Osteocyte (in vitro differentiated cells): ENCODE results near the gene RAD51B. TPM values are rescaled to one million over a fixed set of nuclear protein-coding genes. Genes with fewer than 3 reads are reported as not detected.

Source experiments
- DNase-seq: peaks from one replicate; pipeline ENCODE4 v3.0.0; 2021; ENCODE audit warnings: mixed read lengths; ENCODE audit not compliant: unreplicated experiment; ENCODE audit errors: extremely low spot score
- H3K27ac Mint-ChIP-seq: one replicate; pipeline ENCODE4 v1.8.0; 2021; ENCODE audit warnings: mild to moderate bottlenecking, mixed read lengths; ENCODE audit not compliant: unreplicated experiment
- H3K27me3 Mint-ChIP-seq: one replicate; pipeline ENCODE4 v1.8.0; 2021; ENCODE audit warnings: mixed read lengths; ENCODE audit not compliant: unreplicated experiment
- H3K36me3 Mint-ChIP-seq: one replicate; pipeline ENCODE4 v1.8.0; 2021; ENCODE audit warnings: mixed read lengths; ENCODE audit not compliant: unreplicated experiment
- H3K4me1 Mint-ChIP-seq: one replicate; pipeline ENCODE4 v1.8.0; 2021; ENCODE audit warnings: mixed read lengths; ENCODE audit not compliant: unreplicated experiment
- H3K4me3 Mint-ChIP-seq: one replicate; pipeline ENCODE4 v1.8.0; 2021; ENCODE audit warnings: mild to moderate bottlenecking, moderate library complexity, mixed read lengths; ENCODE audit not compliant: unreplicated experiment
- H3K9me3 Mint-ChIP-seq: one replicate; pipeline ENCODE4 v1.8.0; 2021; ENCODE audit warnings: mixed read lengths; ENCODE audit not compliant: unreplicated experiment
- total RNA-seq: library from RNA; stranded (reverse); gene quantifications from 2 replicates; pipeline ENCODE4 v1.2.1, GENCODE V29; 2021
- TF ChIP-seq, protein P1 (sequence below): fragments of 200-600 bp; sonication (generic); IDR thresholded peaks from 2 replicates; pipeline ENCODE4 v1.5.0; 2021; ENCODE audit warnings: antibody characterized with exemption, mild to moderate bottlenecking, moderate library complexity

RAD51B gene
- total RNA-seq, 1 donor from 2014 or later = 12.7 TPM

DNA sequence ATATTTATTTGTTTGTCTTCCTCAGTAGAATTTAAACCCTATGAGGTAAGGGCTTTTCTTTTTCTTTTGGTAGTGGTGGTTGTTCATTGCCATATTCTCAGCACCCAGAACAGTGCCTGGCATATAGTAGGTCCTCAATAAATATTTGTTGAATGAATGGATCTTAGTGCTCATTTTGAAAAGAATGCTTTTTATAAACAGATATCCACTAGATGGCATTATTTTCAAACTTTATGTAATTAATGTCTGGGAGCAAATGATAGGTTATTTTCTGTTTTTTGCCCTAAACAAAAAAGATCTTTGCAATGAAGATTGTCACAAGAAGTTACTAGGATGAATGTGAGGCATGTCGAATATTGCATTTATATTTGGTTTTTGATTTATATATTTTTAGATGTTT lies 64.1 kb downstream of the RAD51B start:
- H3K9me3 Mint-ChIP-seq = no peaks in the 10 kb centered on the region
- no peak for DNase-seq
- TF ChIP-seq, protein P1, sequence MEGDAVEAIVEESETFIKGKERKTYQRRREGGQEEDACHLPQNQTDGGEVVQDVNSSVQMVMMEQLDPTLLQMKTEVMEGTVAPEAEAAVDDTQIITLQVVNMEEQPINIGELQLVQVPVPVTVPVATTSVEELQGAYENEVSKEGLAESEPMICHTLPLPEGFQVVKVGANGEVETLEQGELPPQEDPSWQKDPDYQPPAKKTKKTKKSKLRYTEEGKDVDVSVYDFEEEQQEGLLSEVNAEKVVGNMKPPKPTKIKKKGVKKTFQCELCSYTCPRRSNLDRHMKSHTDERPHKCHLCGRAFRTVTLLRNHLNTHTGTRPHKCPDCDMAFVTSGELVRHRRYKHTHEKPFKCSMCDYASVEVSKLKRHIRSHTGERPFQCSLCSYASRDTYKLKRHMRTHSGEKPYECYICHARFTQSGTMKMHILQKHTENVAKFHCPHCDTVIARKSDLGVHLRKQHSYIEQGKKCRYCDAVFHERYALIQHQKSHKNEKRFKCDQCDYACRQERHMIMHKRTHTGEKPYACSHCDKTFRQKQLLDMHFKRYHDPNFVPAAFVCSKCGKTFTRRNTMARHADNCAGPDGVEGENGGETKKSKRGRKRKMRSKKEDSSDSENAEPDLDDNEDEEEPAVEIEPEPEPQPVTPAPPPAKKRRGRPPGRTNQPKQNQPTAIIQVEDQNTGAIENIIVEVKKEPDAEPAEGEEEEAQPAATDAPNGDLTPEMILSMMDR = peak; percentile 55

DNA sequence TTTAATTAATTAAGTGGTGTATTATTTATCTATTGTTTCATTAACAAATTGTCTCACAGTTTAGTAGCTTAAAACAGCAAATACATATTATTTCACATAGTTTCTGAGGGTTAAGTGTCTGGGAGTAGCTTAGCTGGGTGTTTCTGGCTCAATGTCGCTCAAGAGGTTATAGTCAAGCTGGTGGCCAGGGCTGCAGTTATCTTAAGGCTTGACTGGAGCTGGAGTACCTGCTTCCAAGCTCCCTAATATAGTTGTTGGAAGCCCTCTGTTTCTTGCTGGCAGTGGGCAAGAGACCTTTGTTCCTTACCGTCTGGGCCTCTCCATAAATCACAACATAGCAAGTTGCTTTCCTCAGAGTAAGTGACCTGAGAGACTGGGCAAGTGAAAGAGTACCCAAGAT lies 66.6 kb downstream of the RAD51B start:
- TF ChIP-seq, protein P1 = no peak
- H3K4me3 Mint-ChIP-seq = no peak overlapping the region
- no peaks in the 10 kb centered on the region for H3K36me3 Mint-ChIP-seq
- no peaks in the 10 kb centered on the region for H3K27me3 Mint-ChIP-seq
- DNase-seq = no peak
- H3K4me1 Mint-ChIP-seq = peaks cover 10% of the 10 kb centered on the region
- H3K27ac Mint-ChIP-seq = no peak overlapping the region
- no peaks in the 10 kb centered on the region for H3K9me3 Mint-ChIP-seq

More for the DNA sequence above, 64.1 kb downstream of the RAD51B start:
- Mint-ChIP-seq H3K4me1 (peaks cover 10% of the 10 kb centered on the region), H3K27ac (no peak overlapping the region), H3K27me3 (no peaks in the 10 kb centered on the region), H3K4me3 (no peak overlapping the region), H3K36me3 (no peaks in the 10 kb centered on the region)

DNA sequence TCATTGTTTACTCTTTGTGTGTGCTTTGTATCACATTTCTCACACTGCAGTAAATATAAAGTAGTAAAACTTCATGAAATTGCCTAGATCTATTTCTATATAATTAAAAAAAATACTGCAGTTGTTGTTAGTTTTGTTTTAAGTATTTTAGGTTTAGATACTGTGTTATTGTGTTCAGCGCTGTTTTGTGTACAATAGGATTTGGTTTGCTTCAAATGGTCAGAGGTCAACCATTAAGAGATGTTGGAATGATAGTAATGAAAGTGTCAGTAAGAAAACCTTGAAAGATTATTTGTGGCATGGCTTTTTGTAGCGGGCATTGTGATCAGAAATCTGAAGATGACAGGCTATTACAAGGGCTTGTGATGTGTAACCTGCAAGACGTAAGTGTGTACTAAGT lies 67.9 kb downstream of the RAD51B start:
- no peak overlapping the region for H3K27ac Mint-ChIP-seq
- H3K4me3 Mint-ChIP-seq = no peak overlapping the region
- no peaks in the 10 kb centered on the region for H3K9me3 Mint-ChIP-seq
- no peaks in the 10 kb centered on the region for H3K27me3 Mint-ChIP-seq
- peaks cover 10% of the 10 kb centered on the region for H3K4me1 Mint-ChIP-seq
- TF ChIP-seq, protein P1 = no peak
- H3K36me3 Mint-ChIP-seq = no peaks in the 10 kb centered on the region
- no peak for DNase-seq

DNA sequence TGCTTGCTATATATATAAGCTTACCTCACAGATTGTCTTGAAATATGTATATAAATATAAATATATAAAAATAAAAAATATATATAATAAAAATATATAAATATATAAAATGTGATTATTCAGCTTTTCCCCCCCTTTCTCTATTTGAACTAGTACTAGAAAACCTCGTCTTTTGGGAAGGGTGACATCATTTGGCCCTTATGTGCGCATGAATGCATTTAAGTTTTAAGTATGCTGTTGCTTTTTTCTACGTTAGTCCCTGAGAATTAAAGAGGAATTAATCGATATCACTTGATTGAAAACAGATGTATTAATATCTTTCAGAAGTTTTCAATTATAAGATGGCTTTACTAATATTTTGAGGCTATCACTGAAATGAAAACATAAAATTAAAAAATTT lies 69.9 kb downstream of the RAD51B start:
- Mint-ChIP-seq H3K4me1 (peaks cover 6% of the 10 kb centered on the region), H3K9me3 (no peaks in the 10 kb centered on the region), H3K36me3 (no peaks in the 10 kb centered on the region)

DNA sequence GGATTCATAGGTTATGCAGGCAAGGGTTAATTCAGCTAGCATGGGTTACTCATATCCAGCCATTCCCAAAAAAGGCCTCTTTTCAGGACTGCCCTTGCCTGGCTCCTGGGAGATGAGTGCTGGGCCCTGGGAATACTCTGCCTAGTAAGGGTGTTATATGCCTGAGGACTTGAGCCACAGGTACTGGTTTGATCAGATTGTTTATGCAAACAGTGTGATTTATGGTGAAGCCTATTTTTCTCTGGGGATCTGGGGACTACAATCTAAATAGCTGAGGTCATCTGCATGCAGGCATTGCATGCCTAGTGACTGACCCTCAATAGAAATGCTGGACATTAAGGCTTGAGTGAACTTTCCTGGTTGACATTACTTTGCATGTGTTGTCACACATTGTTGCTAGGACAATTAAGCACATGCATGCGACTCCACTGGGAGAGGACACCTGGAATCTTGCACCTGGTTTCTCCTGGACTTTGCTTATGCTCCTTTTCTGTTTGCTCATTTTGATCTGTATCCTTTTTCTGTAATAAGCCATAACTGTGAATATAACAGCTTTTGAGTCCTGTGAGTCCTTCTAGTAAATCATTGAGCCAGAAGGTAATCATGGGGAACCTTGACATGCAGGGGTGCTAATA lies 73.0 kb downstream of the RAD51B start:
- Mint-ChIP-seq H3K9me3 (no peaks in the 10 kb centered on the region), H3K36me3 (no peaks in the 10 kb centered on the region), H3K27ac (no peak overlapping the region), H3K4me3 (no peak overlapping the region), H3K4me1 (no peaks in the 10 kb centered on the region), H3K27me3 (no peaks in the 10 kb centered on the region)
- DNase-seq = no peak
- TF ChIP-seq, protein P1 = no peak

More for the DNA sequence above, 69.9 kb downstream of the RAD51B start:
- Mint-ChIP-seq H3K4me3 (no peak overlapping the region), H3K27ac (no peak overlapping the region), H3K27me3 (no peaks in the 10 kb centered on the region)
- TF ChIP-seq, protein P1 = no peak
- no peak for DNase-seq
